ENCODE results near the gene CDH19.
"Not testable (repeated sequence)": the region's sequence is repeated elsewhere in the genome, so short reads cannot be mapped to it uniquely, and the experiment has no call there.

Gene CDH19

DNA sequence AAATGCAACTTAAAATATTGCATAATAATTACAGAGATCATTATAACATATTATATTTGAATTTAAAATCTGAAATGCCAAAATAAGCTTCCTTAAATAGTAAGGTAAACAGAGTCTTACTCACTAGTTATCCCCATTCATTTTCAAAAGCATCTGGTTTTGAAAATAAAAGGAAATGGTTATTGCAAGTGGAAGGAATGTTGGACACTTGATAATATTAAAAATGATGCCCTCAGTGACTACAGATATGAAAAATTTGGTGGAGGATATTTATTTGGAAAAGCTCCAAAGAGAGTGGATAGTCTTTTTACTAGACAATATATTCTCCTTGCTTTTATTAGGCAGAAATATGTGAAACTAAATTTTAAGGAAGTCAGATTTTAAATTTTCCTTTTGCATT is 39.7 kb downstream of the CDH19 start:
- DNase-seq, result no peak

DNA sequence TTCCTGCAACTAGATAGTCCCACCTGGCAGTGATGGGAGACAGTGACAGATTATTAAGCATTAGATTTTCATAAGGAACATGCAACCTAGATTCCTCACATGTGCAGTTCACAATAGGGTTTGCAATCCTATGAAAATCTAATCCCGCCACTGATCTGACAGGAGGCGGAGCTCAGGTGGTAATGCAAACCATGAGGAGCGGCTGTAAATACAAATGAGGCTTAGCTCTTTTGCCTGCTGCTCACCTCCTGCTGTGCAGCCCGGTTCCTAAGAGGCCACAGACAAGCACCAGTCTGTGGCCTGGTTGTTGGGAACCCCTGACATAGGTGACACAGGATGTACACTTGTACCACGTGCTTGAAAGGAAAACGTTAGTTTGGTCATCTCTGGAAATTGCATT is 41.6 kb downstream of the CDH19 start:
- DNase-seq, result no peak

DNA sequence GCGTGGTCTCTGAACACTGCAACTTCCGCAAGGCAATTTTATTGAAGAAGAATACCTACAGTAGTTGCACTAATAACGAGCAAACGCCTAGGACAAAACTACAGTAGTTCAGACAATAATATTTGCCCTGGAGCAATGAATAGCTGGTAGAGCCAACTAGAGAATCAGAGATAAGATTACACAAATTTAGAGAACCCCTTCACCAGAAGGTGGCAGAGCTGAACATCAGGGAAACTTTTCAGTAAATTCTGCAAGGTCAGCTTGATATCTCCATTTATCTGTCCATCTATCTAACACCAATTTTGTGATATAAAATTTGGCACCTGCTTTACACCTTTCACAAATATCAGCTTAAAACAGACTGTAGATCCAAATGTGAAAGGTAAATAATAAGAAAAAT is 43.8 kb downstream of the CDH19 start:
- DNase-seq, result peak; percentile 18 to 31

DNA sequence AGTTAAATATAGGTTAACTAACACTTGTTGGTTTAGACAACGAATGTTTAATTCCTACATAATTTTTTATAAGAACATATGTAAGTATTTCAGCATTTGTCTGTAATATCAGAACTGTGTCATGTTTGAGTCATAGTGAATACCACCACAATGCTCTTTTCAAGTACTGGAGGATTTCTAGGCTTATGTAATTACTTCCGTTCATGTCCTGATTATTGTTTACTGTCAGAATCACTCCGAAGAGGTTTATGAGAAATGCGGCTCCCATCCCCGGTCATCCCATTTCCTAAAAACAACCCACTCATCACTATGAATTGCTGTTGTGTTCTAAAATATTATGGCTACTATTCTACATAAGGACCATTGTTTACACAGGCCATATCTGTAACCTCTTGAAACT is 45.1 kb downstream of the CDH19 start:
- no peak for DNase-seq

DNA sequence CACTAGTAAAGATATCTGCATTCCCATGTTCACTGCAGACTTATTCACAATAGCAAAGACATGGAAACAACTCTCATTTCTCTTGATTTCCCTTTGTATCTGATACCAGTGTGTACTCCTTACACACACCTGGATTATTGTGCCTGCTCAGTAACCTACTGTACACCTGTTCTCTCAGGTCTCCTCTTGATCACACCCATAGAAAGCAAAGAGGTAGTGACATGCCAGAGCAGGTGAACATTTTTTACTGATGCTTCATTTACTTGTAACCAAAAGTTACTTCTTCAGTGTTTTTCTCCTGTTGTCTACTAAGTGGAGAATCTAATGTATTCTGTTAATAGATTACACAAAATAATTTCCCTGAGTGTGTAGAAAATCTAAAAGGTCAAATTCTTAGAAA is 46.8 kb downstream of the CDH19 start:
- DNase-seq, result no peak

DNA sequence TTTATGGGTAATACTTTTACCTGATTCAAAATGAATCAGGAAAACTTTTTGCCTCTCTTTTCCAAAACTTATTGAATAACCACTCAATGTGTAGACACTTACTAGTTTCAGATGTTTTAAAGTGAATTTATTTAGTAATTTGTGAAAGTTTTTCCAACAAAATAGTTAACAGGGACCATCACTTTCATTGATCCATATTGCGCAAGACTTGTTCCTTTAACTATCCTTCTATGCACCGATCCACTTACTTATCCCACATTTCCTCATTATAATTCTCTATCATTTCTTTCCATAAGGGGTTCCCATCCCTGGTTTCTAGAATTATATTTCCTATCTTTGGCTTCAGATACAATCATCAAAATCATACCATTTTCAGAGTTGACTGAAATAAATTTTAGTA is 48.3 kb downstream of the CDH19 start:
- no peak for DNase-seq

DNA sequence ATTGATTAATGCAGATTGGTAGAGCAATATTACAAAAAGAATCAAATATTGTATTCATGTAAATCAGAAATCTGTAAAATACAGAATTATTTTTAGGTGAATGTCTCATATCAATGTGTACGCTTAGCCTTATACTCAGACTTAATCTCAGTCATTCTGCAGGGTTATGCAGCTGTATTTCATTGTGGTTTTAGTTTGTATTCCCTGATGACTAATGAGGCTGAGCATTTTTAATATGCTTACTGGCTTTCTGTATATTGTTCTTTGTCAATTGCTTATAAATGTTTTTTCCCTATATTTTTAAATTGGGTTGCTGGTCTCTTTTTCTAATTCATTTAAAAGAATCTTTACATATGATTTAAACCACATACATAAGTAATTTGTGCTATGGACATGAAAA is 50.1 kb downstream of the CDH19 start:
- DNase-seq, result no peak

DNA sequence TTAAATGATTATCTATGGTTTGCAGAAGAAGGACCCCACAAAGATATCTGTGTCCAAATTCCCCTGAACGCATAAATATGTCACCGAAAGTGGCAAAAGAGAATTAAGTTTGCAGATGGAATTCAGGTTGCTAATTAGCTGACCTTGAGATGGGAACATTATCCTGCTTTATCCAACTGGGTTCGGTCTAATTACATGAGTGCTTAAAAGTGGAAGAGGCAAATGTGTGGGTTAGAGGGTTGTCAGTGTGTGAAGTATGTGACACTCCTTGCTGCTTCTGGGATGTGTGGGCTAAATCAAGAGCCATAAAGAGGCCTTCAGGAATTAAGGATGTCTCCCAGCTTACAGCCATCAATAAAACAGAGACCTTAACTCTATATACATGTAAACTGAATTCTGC is 53.5 kb downstream of the CDH19 start:
- DNase-seq, result no peak

DNA sequence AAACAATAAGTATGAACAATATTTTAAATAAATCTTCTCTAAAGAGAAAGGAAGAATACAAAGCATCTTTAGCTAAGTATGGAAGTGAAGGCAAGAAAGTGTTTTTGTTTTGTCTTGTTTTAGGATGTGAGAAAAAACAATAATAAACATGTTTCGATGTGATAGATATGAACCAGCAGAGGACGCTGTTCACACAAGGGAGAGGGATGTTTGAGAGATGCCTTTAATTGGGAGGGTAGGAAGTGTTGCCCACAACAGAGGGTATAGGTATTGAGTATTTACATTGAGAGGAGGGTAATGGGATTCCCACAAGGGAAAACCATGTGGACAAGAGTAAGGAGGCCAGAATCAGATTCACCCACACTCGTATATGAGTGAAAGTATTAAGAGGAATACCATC is 55.1 kb downstream of the CDH19 start:
- DNase-seq, result no peak

DNA sequence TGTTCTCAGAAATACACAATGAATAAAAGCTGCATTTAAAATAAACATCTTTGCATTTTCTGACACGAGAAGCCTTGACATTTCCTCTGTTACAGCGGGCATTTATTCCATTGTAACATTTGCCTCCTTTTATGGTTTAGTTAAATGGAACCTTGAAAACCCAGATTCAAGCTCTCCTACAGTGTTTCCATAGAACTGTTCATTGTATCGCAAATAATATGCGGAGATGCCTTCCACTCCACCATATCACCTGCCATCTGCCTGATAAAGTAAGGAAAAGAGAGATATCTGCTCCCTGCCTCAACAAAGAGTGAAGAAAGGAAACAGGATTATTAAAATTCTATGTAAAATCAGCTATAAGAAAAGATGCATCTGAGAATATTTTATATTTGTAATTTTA is 69.8 kb downstream of the CDH19 start:
- no peak for DNase-seq

DNA sequence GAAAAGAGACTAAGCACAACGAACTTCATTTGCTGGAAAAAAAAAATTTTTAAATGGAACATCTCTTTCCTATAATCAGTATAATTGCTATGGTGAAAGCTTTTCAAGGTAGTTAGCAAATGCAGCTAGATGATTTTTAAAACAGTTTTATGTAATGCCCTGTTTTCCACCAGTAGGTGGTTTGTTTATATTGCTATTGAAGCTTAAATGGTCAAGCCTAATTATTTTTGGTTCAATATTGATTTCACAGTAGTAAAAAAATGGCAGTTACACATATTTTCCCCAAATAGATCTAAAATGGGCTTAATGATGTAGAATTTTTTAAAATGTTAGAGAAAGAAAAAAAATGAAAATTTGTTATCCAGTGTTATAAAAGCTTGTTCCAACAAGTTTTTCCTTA is 70.2 kb downstream of the CDH19 start:
- DNase-seq, result no peak

DNA sequence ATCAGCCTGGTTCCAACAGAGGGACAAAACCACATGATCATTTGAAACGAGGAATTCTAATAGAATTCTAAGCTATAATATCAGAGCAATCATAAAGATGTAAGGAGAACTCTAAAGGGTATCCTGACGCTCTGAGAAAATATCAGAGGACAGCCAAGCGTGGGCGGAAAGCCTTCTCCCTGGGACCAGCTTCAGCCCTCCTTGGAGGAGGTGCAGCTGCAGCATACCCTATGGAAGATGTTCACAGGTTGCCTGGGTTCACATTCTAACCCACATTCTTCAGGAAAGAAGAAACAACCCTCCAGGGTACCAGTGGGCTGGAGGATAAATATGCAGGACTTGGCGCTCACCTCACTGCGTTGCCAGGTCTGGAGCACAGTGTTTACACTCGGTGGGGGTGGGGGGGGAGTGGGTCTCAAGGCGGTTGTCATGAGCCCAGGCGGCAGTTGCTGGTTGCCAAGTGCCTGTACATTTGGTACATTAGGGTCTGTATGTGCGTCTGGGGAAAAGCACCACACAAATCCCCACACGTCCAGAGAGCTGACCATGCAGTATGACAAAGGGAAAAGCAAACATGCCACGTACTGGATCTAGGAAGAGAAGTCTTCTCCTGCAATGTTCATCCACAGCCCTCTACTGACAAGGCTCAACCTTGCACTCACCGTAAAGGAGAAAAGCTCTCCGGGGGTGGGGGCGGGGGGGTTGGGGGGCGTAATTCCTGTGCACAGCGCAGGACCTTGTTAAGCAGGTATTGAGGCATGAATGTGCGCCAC is 80.5 kb downstream of the CDH19 start:
- no peak for DNase-seq

DNA sequence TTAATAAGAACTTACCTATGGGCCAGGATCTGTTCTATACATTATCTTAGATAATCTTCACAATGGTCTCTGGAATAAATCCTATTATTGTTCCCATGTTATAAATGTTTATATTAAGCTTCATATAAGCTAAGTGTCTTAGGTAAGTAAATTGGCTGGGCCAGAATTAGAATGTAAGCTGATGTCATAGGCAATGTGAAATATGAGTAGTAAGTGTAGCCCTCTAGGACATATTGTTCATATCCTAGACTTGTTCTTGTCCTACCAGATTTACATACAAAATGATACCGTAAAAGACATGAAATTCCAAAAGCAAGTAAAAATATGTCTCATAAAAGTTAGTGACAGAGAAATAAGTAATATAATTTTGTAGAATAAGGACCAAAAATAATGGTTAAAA is 89.9 kb downstream of the CDH19 start:
- no peak for DNase-seq

DNA sequence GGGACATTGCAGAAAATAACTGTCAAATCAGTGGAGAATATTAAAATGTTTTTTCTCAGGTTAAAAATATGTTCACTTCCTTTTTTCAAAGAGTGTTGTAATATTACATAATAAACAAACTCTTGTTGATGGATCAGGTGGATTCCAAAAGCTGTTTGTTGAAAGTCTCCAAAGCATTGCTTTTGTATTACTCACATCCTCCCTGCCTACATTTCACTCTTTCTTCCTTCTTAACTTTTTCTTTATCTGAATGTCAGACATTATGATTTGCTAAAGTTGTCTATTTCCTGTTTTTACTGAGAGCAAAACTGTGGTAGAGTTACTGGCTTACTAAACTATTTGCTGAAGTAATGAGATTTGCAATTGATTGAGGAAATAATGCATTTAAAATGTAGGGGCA is 92.1 kb downstream of the CDH19 start:
- DNase-seq, result no peak

DNA sequence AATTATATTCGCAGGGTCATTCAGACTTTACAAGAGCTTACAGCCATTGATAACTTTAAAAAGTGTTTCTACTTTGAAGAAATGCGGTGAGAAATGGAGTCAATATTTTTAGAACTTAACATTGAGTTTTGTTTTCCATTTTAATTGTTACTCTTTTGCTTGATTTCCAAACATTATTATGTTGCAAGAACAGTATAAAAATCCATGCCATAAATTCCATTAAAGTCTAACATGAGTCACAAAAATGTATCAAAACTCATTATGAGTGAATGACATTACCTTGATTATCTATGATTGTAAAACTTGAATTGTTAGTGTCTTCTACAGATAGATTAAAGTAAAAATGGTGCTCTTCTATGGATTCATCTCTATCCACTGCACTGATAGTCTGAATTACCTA is 92.6 kb downstream of the CDH19 start:
- no peak for DNase-seq

DNA sequence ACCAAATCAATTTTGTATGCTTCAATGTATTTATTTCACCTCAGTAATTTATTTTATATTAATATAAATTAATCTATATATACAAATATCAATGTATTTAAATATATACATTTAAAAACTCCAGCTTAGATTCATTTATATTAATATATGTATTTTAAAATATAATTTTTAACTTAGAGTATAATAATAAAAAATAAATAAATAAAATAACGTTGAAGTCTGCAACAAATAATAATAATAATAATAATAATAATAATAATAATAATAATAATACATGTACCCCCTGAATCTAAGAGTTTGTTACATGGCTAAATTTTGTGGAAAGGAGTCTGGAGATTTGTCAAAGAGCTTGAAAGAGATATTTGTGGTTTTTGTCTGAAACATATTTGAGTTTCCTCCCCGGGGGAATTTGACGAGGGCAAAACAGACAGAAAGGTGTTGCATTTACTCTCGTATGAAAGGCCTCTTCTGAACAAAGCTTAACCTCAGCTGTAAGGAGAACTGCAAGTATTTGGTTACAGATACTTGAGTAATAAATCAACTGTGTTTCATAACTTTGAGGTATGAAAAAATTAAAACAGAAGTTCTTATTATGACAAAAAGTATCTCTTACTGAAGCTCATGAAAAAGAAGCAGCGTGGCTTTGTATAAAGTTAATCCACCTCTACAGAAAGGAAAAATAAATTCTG is 93.4 kb downstream of the CDH19 start:
- no peak for DNase-seq

DNA sequence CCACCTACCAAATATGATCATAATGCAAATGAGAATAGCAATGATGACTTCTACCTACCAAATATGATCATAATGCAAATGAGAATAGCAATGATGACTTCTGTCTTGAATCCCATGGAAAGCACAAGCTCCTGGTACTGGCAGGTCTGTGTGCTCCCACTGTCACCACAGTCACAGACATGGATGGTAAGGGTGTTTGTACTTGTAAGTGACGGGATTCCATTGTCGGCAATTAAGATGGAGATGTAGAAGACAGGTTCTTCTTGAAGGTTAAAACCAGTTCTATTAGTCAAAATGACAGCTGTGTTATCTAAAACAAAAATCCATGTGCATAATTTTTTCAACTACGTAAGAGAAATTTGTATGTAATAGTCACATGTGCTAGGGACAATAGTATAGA is 95.0 kb downstream of the CDH19 start:
- no peak for DNase-seq

DNA sequence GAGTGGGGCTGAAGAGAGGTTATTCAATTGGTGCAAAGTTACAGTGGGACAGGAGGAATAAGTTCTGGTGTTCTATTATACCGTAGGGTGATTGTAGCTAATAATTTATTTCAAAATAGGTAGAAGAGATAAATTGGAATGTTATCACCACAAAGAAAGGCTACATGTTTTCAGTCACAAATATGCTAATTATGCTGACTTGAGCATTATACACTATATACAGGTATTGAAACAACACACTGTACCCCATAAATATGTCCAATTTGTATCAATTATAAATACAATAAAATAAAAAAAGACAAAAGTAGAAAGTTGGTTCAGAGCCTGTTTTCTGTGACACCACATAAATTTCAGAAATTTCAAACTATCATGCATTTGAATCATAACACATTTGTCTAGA is 97.7 kb downstream of the CDH19 start:
- no peak for DNase-seq

DNA sequence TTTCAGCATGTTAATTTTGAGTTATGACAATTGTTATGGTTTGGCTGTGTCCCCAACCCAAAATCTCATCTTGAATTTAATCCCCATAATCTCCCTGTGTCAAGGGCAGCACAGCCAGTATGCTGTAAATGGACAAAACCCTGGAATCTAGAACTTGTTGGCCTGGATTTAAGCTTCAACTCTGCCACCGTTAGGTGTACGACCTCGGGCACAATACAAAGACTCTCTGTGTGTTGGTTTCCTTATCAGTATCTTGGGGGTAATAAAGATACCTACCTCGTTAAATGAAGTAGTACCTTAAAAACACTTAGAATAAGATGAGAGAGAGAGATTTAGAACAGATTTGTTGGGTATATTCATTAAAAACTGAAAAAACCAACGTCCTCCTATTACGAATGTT is 106.5 kb downstream of the CDH19 start:
- DNase-seq, result no peak

DNA sequence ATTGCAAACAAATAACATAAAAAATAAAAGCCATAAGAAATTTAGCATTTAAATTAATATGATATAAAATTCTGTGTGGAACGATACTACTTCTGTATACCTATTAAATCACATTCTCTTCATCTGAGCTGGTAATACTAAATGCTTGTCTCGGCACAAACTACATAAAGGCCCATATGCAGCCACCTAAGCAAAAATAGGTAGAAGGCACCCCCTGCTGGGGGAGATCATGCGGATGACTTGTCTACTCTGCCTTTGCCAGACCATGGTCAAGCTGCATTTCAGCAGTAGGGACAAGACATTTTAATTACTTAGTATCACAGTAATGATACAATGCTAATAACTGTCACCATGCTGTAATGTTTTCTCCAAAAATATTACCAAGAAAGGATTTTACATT is 108.0 kb downstream of the CDH19 start:
- DNase-seq, result peak; percentile 41 to 57

DNA sequence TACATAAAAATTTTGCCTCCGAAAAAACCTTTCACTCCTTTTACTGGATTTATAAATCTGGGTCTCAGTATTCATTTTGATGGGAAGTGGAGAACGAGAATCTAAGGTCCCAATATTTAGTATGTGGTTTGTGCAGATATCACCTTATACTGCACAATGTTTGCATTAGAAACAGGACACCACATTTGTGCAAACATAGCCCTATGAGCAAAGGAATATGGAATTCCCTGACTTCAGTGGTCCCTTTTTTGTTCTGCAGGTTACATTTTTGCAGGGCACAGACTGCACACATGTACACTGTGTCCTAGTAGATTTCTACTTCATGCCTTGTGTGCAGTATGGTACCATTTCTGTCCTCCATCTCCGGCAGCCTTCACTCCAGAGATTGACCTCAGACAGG is 130.0 kb downstream of the CDH19 start:
- DNase-seq, result no peak

DNA sequence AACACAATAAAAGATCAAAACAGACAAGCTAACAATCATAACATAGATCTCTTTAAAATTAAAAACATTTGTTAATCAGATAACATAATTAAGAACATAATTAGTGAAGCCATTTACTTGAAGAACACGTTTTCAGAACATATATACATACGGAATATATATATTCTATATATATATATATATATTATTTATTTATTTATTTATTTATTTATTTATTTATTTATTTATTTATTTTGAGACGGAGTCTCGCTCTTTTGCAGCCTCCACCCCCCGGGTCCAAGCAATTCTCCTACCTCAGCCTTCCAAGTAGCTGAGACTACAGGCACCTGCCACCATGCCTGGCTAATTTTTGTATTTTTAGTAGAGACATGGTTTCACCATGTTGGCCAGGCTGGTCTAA is 137.7 kb downstream of the CDH19 start:
- not testable (repeated sequence) for DNase-seq

DNA sequence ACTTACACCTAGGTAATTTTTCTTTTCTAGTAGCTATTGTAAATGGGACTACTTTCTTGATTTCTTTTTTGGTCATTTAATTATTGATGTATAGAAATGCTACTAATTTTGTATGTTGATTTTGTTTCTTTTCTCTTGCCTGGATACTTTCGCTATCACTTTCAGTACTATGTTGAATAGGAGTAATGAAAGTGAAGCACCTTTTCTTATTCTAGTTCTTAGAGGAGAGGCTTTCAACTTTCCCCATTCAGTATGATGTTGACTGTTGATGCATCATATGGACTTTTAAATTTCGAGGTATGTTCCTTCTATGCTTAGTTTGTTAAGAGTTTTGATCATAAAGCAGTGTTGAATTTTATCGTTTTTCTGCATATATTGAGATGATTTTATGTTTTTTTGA is 142.5 kb downstream of the CDH19 start:
- DNase-seq, result no peak

DNA sequence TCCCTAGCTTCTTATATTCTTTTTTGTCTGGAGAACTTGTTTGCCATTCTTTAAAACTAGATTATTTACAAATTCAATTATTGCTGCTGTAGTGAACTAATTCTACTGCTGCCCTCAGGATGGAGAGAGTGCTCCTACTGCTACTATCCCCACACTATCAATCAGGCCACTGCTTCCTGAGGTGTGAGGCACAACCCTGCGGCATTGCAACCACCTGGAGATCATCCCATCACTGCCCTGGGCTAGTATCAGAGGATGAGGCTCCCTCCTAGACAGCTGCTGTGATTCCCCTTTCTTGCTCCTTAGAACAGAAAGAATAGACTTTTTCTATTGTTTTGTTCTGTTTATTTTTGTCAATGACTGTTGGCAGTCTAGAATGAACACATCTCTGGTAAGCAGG is 146.6 kb downstream of the CDH19 start:
- DNase-seq, result no peak
